Lower lobe of right lung (tissue), 2 donors: ENCODE measurements around the gene NME3. TPM values are rescaled to one million over a fixed set of nuclear protein-coding genes. Genes with fewer than 3 reads are reported as not detected.

Source experiments
- ATAC-seq, 2 donors: fragments of 200-7000 bp; cut with Tn5 transposase; one replicate each; pipeline ENCODE4 v1.9.1; 2020 to 2022; ENCODE audit warnings: mild to moderate bottlenecking in 2 of 2, moderate library complexity in 2 of 2
- DNase-seq: peaks from one replicate; pipeline ENCODE4 v3.0.0-alpha.2; 2020
- H3K27ac ChIP-seq: fragments of 200-600 bp; one replicate; pipeline ENCODE4 v1.8.0; 2022
- H3K27me3 ChIP-seq: fragments of 200-600 bp; one replicate; pipeline ENCODE4 v1.8.0; 2022; ENCODE audit warnings: low read depth
- H3K36me3 ChIP-seq: fragments of 200-600 bp; one replicate; pipeline ENCODE4 v1.8.0; 2022; ENCODE audit warnings: mild to moderate bottlenecking
- H3K4me1 ChIP-seq: fragments of 200-600 bp; one replicate; pipeline ENCODE4 v1.8.0; 2022
- H3K4me3 ChIP-seq: fragments of 200-600 bp; one replicate; pipeline ENCODE4 v1.8.0; 2022; ENCODE audit warnings: mild to moderate bottlenecking
- H3K9me3 ChIP-seq: fragments of 200-600 bp; one replicate; pipeline ENCODE4 v1.8.0; 2022
- intact Hi-C: fragments of 100-400 bp; cut with DNase I; formaldehyde crosslinking; loops from one replicate; pipeline ENCODE4 v1.11.0; 2022
- total RNA-seq: library from RNA; stranded (reverse); fragmentation: NEBNext Ultra II Directional; extraction: Animal tissue kit (Norgen Biotek cat#: 25700); gene quantifications from one replicate; pipeline ENCODE4 v1.2.1, GENCODE V29; 2021
- TF ChIP-seq, protein P1 (sequence below): fragments of 200-600 bp; IDR thresholded peaks from one replicate; pipeline ENCODE4 v1.8.0; 2022; ENCODE audit warnings: antibody characterized with exemption, mild to moderate bottlenecking
- donor health status: DM: no; HTN: yes; CAD: no; lungs with severe emphysema.

The NME3 gene
- total RNA-seq, 1 donor from 2014 or later: 56.5 TPM

GRCh38 chr16:1744338-1744840 is 27.0 kb downstream of the NME3 start:
- Histone ChIP-seq H3K36me3 (peaks cover 84% of the 10 kb centered on the region), H3K27me3 (no peaks in the 10 kb centered on the region), H3K27ac (no peak overlapping the region), H3K9me3 (no peaks in the 10 kb centered on the region), H3K4me1 (no peaks in the 10 kb centered on the region), H3K4me3 (no peak overlapping the region)
- no peak for ATAC-seq
- TF ChIP-seq, protein P1, sequence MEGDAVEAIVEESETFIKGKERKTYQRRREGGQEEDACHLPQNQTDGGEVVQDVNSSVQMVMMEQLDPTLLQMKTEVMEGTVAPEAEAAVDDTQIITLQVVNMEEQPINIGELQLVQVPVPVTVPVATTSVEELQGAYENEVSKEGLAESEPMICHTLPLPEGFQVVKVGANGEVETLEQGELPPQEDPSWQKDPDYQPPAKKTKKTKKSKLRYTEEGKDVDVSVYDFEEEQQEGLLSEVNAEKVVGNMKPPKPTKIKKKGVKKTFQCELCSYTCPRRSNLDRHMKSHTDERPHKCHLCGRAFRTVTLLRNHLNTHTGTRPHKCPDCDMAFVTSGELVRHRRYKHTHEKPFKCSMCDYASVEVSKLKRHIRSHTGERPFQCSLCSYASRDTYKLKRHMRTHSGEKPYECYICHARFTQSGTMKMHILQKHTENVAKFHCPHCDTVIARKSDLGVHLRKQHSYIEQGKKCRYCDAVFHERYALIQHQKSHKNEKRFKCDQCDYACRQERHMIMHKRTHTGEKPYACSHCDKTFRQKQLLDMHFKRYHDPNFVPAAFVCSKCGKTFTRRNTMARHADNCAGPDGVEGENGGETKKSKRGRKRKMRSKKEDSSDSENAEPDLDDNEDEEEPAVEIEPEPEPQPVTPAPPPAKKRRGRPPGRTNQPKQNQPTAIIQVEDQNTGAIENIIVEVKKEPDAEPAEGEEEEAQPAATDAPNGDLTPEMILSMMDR: no peak
- DNase-seq: no peak
- intact Hi-C loops: no loop called here

GRCh38 chr16:1743376-1744337 is 27.7 kb downstream of the NME3 start:
- no peak for ATAC-seq
- no peak for DNase-seq
- no peaks in the 10 kb centered on the region for H3K27me3 ChIP-seq
- no peak overlapping the region for H3K27ac ChIP-seq
- H3K36me3 ChIP-seq: peaks cover 76% of the 10 kb centered on the region
- no peaks in the 10 kb centered on the region for H3K9me3 ChIP-seq
- TF ChIP-seq, protein P1: no peak
- intact Hi-C loops: no loop called here
- H3K4me3 ChIP-seq: no peak overlapping the region
- no peaks in the 10 kb centered on the region for H3K4me1 ChIP-seq

- Histone ChIP-seq H3K27ac (no peak overlapping the region), H3K36me3 (peaks cover 56% of the 10 kb centered on the region), H3K27me3 (no peaks in the 10 kb centered on the region), H3K4me3 (no peak overlapping the region), H3K9me3 (no peaks in the 10 kb centered on the region), H3K4me1 (no peaks in the 10 kb centered on the region)
- intact Hi-C loops: no loop called here
- peak in 1 of 2 donors; percentile 19 for ATAC-seq
- TF ChIP-seq, protein P1: no peak
- no peak for DNase-seq
Measured at GRCh38 chr16:1741553-1742165, 29.7 kb downstream of the NME3 start.

DNA sequence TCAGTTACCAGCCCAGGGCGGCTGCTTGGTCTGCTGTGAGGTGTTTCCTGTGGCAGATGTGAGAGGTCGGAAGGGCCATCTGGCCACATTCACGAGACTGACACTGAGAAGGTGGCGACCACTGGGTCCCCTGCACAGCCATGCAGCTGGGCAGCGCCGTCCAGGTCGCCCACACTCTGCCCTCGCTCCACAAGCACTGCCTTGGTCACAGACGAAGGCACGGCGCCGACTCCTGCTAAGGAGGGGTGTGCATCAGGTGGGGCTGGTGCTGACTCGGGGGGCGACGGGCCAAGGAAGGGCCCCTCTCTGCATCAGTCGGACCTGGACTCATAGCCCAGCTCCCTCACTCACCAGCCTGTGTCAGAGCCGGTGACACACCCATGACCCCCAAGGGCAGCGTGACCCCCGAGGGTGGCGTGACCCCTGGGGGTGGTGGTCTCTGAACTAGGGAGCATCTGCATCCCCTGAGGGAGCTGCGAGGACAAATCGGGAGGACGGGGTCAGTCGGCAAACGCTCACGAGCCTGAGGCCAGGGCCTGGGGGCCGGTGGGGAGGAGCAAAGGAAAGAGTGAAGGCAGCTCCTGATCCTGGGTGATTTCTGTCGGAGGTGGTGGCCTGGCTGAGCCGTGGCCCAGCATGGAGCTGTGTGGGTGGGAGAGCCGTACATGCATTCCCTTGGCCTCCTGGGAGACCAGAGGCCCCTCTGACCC is 30.4 kb downstream of the NME3 start:
- H3K27ac ChIP-seq: no peak overlapping the region
- DNase-seq: no peak
- peak in 1 of 2 donors; percentile 14 for ATAC-seq
- peaks cover 49% of the 10 kb centered on the region for H3K36me3 ChIP-seq
- TF ChIP-seq, protein P1: no peak
- H3K4me1 ChIP-seq: no peaks in the 10 kb centered on the region
- intact Hi-C loops: no loop called here
- H3K27me3 ChIP-seq: no peaks in the 10 kb centered on the region
- H3K4me3 ChIP-seq: no peak overlapping the region
- no peaks in the 10 kb centered on the region for H3K9me3 ChIP-seq

DNA sequence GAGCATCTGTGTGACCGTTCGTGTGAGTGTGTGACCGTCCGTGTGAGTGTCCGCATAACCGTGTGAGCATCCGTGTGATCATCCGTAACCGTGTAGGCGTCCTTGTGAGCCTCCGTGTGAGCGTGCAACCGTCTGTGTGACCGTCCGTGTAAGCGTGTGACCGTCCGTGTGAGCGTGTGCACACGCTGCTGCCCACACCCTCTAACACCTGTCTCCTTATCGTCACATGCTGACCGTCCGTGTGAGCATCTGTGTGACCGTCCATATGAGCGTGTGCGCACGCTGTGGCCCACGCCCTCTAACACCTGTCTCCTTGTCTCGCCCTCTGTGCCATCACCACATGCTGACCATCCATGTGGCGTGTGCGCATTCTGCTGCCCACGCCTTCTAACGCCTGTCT is 31.1 kb downstream of the NME3 start:
- intact Hi-C loops: no loop called here
- H3K27me3 ChIP-seq: no peaks in the 10 kb centered on the region
- H3K36me3 ChIP-seq: peaks cover 42% of the 10 kb centered on the region
- no peaks in the 10 kb centered on the region for H3K4me1 ChIP-seq
- no peak overlapping the region for H3K4me3 ChIP-seq
- H3K9me3 ChIP-seq: no peaks in the 10 kb centered on the region
- ATAC-seq (no peak), DNase-seq (no peak)
- TF ChIP-seq, protein P1: no peak
- H3K27ac ChIP-seq: no peak overlapping the region
